Measurements from ENCODE around the gene CERCAM. TPM values are rescaled to one million over a fixed set of nuclear protein-coding genes. Genes with fewer than 3 reads are reported as not detected.

Gene CERCAM
- total RNA-seq, 1 experiment from 2014 or later: 11.3 TPM

DNA sequence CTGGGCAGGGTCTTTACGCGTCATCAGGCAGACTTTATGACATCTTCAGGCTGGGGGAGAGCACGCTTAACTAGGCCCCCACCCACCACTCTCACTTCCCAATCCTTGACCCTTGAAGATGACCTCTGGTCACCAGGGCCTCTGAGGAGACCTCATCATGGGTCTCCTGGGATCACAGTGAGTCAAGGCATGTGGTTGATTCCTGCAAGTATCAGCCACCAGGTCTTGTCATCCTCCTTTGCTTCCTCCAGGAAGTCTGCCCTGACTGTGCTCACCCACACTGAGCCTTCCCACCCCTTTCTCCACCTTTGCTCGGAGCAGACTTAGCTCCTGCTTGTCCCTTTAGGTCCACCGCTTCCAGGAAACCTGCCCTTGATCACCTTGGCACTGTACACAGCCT, 52.4 kb downstream of the CERCAM start:
- Histone ChIP-seq H3K4me1 (ENCODE audit: control insufficient read depth, insufficient read depth, low read length) (no peaks in the 10 kb centered on the region), H3K27me3 (ENCODE audit: control insufficient read depth, insufficient read depth, low read length) (no peaks in the 10 kb centered on the region), H3K4me3 (ENCODE audit: low read depth in 2 of 2, low read length in 2 of 2) (no peak overlapping the region), H3K36me3 (ENCODE audit: control insufficient read depth, insufficient read depth, low read length) (no peaks in the 10 kb centered on the region; the same call in none of the 2 replicates), H3K27ac (ENCODE audit: low read length) (no peak overlapping the region), H3K9me3 (ENCODE audit: control insufficient read depth, insufficient read depth, low read depth, low read length) (no peaks in the 10 kb centered on the region)
- intact Hi-C loops (cut with micrococcal nuclease; ENCODE audit: unreplicated experiment) (no loop called here), in situ Hi-C loops (cut with HindIII; ENCODE audit: low pct_unique_long_range_greater_than_20kb, low sequenced_read_pairs) (no loop called here)
- POLR2A ChIA-PET: no interaction called here
- ATAC-seq: no peak
- CTCF ChIA-PET: no interaction called here
- no peak for DNase-seq (ENCODE audit: low read depth, low spot score)
- no TSS peak for BruUV-seq (replicated peaks)
- TF ChIP-seq TCF7L2 (IDR thresholded peaks at IDR 0.05; ENCODE audit: low read depth, low read length) (no peak), SIN3A (IDR thresholded peaks at IDR 0.05; ENCODE audit: borderline replicate concordance, insufficient read depth, low read depth, low read length) (no peak), POLR2AphosphoS5 (IDR thresholded peaks at IDR 0.05; ENCODE audit: low read depth, low read length) (no peak), CTCF (IDR thresholded peaks at IDR 0.05) (no peak)
- TF ChIP-seq, protein P1, sequence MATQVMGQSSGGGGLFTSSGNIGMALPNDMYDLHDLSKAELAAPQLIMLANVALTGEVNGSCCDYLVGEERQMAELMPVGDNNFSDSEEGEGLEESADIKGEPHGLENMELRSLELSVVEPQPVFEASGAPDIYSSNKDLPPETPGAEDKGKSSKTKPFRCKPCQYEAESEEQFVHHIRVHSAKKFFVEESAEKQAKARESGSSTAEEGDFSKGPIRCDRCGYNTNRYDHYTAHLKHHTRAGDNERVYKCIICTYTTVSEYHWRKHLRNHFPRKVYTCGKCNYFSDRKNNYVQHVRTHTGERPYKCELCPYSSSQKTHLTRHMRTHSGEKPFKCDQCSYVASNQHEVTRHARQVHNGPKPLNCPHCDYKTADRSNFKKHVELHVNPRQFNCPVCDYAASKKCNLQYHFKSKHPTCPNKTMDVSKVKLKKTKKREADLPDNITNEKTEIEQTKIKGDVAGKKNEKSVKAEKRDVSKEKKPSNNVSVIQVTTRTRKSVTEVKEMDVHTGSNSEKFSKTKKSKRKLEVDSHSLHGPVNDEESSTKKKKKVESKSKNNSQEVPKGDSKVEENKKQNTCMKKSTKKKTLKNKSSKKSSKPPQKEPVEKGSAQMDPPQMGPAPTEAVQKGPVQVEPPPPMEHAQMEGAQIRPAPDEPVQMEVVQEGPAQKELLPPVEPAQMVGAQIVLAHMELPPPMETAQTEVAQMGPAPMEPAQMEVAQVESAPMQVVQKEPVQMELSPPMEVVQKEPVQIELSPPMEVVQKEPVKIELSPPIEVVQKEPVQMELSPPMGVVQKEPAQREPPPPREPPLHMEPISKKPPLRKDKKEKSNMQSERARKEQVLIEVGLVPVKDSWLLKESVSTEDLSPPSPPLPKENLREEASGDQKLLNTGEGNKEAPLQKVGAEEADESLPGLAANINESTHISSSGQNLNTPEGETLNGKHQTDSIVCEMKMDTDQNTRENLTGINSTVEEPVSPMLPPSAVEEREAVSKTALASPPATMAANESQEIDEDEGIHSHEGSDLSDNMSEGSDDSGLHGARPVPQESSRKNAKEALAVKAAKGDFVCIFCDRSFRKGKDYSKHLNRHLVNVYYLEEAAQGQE (IDR thresholded peaks at IDR 0.05; ENCODE audit: insufficient read depth in 1 of 2, low read depth in 2 of 2, low read length in 1 of 2): no peak

- ChIA-PET POLR2A (no interaction called here), CTCF (no interaction called here)
- H3K27ac ChIP-seq (ENCODE audit: low read length): no peak overlapping the region
- H3K36me3 ChIP-seq (ENCODE audit: control insufficient read depth, insufficient read depth, low read length): no peaks in the 10 kb centered on the region; the same call in 1 of the 2 replicates
- no peaks in the 10 kb centered on the region for H3K27me3 ChIP-seq (ENCODE audit: control insufficient read depth, insufficient read depth, low read length)
- no peak for DNase-seq (ENCODE audit: low read depth, low spot score)
- ATAC-seq: no peak
- no peaks in the 10 kb centered on the region for H3K4me1 ChIP-seq (ENCODE audit: control insufficient read depth, insufficient read depth, low read length)
- intact Hi-C loops (cut with micrococcal nuclease; ENCODE audit: unreplicated experiment) (no loop called here), in situ Hi-C loops (cut with HindIII; ENCODE audit: low pct_unique_long_range_greater_than_20kb, low sequenced_read_pairs) (no loop called here)
- TF ChIP-seq POLR2AphosphoS5 (IDR thresholded peaks at IDR 0.05; ENCODE audit: low read depth, low read length): no peak
- no TSS peak for BruUV-seq (replicated peaks)
- no peaks in the 10 kb centered on the region for H3K9me3 ChIP-seq (ENCODE audit: control insufficient read depth, insufficient read depth, low read depth, low read length)
- H3K4me3 ChIP-seq (ENCODE audit: low read depth in 2 of 2, low read length in 2 of 2): no peak overlapping the region
Observed at GRCh38 chr9:128475867-128476266, 55.2 kb downstream of the CERCAM start.

GRCh38 chr9:128479262-128479661, 58.6 kb downstream of the CERCAM start:
- ChIA-PET POLR2A (no interaction called here), CTCF (no interaction called here)
- TF ChIP-seq SIN3A (IDR thresholded peaks at IDR 0.05; ENCODE audit: borderline replicate concordance, insufficient read depth, low read depth, low read length): no peak
- TF ChIP-seq, protein P1 (IDR thresholded peaks at IDR 0.05; ENCODE audit: insufficient read depth in 1 of 2, low read depth in 2 of 2, low read length in 1 of 2): no peak
- no peak for TF ChIP-seq CTCF (IDR thresholded peaks at IDR 0.05)
- TF ChIP-seq TCF7L2 (IDR thresholded peaks at IDR 0.05; ENCODE audit: low read depth, low read length): no peak
- TF ChIP-seq POLR2AphosphoS5 (IDR thresholded peaks at IDR 0.05; ENCODE audit: low read depth, low read length): no peak
- ATAC-seq (no peak), DNase-seq (ENCODE audit: low read depth, low spot score) (no peak)
- no peaks in the 10 kb centered on the region for H3K27me3 ChIP-seq (ENCODE audit: control insufficient read depth, insufficient read depth, low read length)
- in situ Hi-C loops (cut with HindIII; ENCODE audit: low pct_unique_long_range_greater_than_20kb, low sequenced_read_pairs): no loop called here
- no peaks in the 10 kb centered on the region for H3K9me3 ChIP-seq (ENCODE audit: control insufficient read depth, insufficient read depth, low read depth, low read length)
- intact Hi-C loops (cut with micrococcal nuclease; ENCODE audit: unreplicated experiment): no loop called here
- H3K4me1 ChIP-seq (ENCODE audit: control insufficient read depth, insufficient read depth, low read length): no peaks in the 10 kb centered on the region
- no peak overlapping the region for H3K27ac ChIP-seq (ENCODE audit: low read length)
- H3K36me3 ChIP-seq (ENCODE audit: control insufficient read depth, insufficient read depth, low read length): peaks cover 7% of the 10 kb centered on the region
- BruUV-seq (replicated peaks): no TSS peak
- H3K4me3 ChIP-seq (ENCODE audit: low read depth in 2 of 2, low read length in 2 of 2): no peak overlapping the region
